ENCODE measurements around the gene SETBP1. TPM values are rescaled to one million over a fixed set of nuclear protein-coding genes. Genes with fewer than 3 reads are reported as not detected.

SETBP1 gene
- total and polyA plus RNA-seq, 9 of the 15 experiments (the other 6 are each of a cell fraction or from before 2014, with no cell fraction given) = under 0.01 to 0.13 (median 0.04) TPM

DNA sequence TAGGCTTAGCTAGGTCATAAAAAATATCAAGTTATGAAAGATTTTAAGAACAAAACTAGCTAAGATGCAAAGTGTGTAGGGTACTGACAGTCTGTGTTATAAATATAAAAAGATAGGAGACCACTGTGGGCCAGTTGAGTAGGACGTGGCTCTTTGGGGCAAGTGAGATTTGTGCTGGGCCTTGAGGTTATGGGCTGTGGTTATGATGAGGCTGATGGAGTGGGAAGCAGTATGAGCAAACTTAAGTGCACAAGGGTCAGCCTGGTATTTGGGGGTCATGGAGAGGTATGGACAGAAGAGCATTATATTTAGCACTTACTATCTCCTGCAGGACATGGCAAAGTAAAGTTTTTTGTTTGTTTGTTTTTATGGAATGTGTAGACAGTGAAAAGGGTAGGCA lies 70.1 kb downstream of the SETBP1 start (continued):
- TF ChIP-seq ZBTB9 (CRISPR knock-in tag; IDR thresholded peaks at IDR 0.05) (no peak), CXXC5 (CRISPR knock-in tag; IDR thresholded peaks at IDR 0.05) (no peak)

DNA sequence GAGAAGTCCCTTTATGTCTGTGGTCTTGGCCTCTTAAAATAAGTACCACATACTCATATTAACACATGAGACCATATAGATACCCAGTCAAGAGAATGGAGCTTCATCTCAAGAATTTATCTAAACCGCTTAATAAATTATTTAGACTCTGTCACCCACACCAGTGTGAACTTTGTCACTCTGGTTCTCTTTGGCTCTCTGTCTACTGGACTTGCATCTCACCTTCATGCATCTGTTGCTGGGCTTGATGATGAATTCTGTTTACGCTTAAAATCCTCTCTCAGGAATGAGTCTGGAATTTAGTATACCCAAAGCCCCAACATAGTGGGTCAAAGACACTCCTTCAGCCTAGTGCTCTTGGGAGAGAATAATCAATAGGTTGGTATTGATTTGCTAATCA lies 73.9 kb downstream of the SETBP1 start:
- in situ Hi-C loops (cut with MboI) = no loop called here
- Histone ChIP-seq H3K27ac (ENCODE audit: extremely low read depth, low read depth, low read length) (no peak overlapping the region), H3K27me3 (ENCODE audit: control insufficient read depth in 2 of 2, insufficient read depth in 2 of 2, low read length in 2 of 2) (no peaks in the 10 kb centered on the region), H3K9ac (ENCODE audit: insufficient read depth in 1 of 2, low read depth in 2 of 2, low read length in 2 of 2) (no peak overlapping the region), H2AFZ (ENCODE audit: low read depth, low read length) (no peak overlapping the region), H3K79me2 (ENCODE audit: control insufficient read depth, insufficient read depth, low read length) (no peaks in the 10 kb centered on the region), H3K4me2 (ENCODE audit: insufficient read depth, low read length) (no peak overlapping the region), H3K4me1 (replicated peaks in 1 of 2; ENCODE audit: control insufficient read depth in 2 of 2, insufficient read depth in 2 of 2, low read length in 2 of 2) (no peaks in the 10 kb centered on the region), H3K9me1 (ENCODE audit: control insufficient read depth, insufficient read depth, low read length) (no peaks in the 10 kb centered on the region), H3K36me3 (ENCODE audit: control insufficient read depth, insufficient read depth, low read length) (no peaks in the 10 kb centered on the region), H4K20me1 (replicated peaks; ENCODE audit: control insufficient read depth, insufficient read depth, low read length) (no peaks in the 10 kb centered on the region), H3K9me3 (replicated peaks; ENCODE audit: control insufficient read depth, insufficient read depth, low read depth, low read length) (no peaks in the 10 kb centered on the region), H3K4me3 (no peak overlapping the region)
- DNase-seq (ENCODE audit: extremely low read depth in 1 of 4, low spot score in 3 of 4) = no peak
- no peak for ATAC-seq
- ChIA-PET CTCF (ENCODE audit: low intra/inter-chr PET ratio) (no interaction called here), POLR2A (no interaction called here)
- BruUV-seq (replicated peaks) = no TSS peak
- intact Hi-C loops (cut with micrococcal nuclease) = no loop called here
- FAIRE-seq = no peak
- TF ChIP-seq, protein P1, sequence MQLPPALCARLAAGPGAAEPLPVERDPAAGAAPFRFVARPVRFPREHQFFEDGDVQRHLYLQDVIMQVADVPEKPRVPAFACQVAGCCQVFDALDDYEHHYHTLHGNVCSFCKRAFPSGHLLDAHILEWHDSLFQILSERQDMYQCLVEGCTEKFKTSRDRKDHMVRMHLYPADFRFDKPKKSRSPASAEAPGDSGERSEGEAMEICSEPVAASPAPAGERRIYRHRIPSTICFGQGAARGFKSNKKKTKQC (CRISPR knock-in tag; IDR thresholded peaks at IDR 0.05) = no peak
- TF ChIP-seq NELFE (IDR thresholded peaks at IDR 0.05; ENCODE audit: insufficient read depth, insufficient read length) (no peak), SRSF9 (IDR thresholded peaks at IDR 0.05; ENCODE audit: borderline replicate concordance, low read depth, low read length) (no peak), NR1H2 (CRISPR knock-in tag; IDR thresholded peaks at IDR 0.05) (no peak), CREM (IDR thresholded peaks at IDR 0.05; ENCODE audit: low read depth) (no peak), SMARCC2 (IDR thresholded peaks at IDR 0.05; ENCODE audit: low read depth) (no peak), ZNF639 (CRISPR knock-in tag; conservative IDR thresholded peaks at IDR 0.05 in 1 of 2, IDR thresholded peaks at IDR 0.05 in 1 of 2) (no peak), ZNF707 (CRISPR knock-in tag; conservative IDR thresholded peaks at IDR 0.05) (no peak), FOSL1 (tag; conservative IDR thresholded peaks at IDR 0.05) (no peak), TAF9B (IDR thresholded peaks at IDR 0.05; ENCODE audit: partially characterized antibody) (no peak), ETV5 (CRISPR knock-in tag; IDR thresholded peaks at IDR 0.05; ENCODE audit: low read depth) (no peak), MAFG (tag; conservative IDR thresholded peaks at IDR 0.05) (no peak), DDX20 (tag; IDR thresholded peaks at IDR 0.05; ENCODE audit: low read depth) (no peak)
- TF ChIP-seq, protein P2, sequence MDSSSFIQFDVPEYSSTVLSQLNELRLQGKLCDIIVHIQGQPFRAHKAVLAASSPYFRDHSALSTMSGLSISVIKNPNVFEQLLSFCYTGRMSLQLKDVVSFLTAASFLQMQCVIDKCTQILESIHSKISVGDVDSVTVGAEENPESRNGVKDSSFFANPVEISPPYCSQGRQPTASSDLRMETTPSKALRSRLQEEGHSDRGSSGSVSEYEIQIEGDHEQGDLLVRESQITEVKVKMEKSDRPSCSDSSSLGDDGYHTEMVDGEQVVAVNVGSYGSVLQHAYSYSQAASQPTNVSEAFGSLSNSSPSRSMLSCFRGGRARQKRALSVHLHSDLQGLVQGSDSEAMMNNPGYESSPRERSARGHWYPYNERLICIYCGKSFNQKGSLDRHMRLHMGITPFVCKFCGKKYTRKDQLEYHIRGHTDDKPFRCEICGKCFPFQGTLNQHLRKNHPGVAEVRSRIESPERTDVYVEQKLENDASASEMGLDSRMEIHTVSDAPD (CRISPR knock-in tag; IDR thresholded peaks at IDR 0.05) = no peak
- 4% methylated on average over 2 of the region's 2 CpGs for WGBS (ENCODE audit: insufficient coverage, low coverage, missing lambda C conversion rate)
